ENCODE data around the gene BIN1.

The BIN1 gene

GRCh38 chr2:126999106-126999756 lies 107.7 kb downstream of the BIN1 start:
- no peak overlapping the region for H3K4me3 ChIP-seq (ENCODE audit: low read depth in 1 of 2, low read length in 2 of 2)
- H3K27ac ChIP-seq (ENCODE audit: low read length) = no peak overlapping the region
- TF ChIP-seq EZH2 (IDR thresholded peaks at IDR 0.05; ENCODE audit: borderline replicate concordance, low read depth, low read length, severe bottlenecking) = no peak
- TF ChIP-seq CTCF (IDR thresholded peaks at IDR 0.05; ENCODE audit: borderline replicate concordance, extremely low read depth, low read length, poor library complexity, severe bottlenecking) = no peak
- no peak overlapping the region for H2AFZ ChIP-seq (ENCODE audit: low read depth, low read length)
- no peaks in the 10 kb centered on the region for H3K9me3 ChIP-seq (ENCODE audit: insufficient read depth, low read length, severe bottlenecking)
- no peaks in the 10 kb centered on the region for H3K4me1 ChIP-seq (ENCODE audit: insufficient read depth, low read length)
- H3K27me3 ChIP-seq (ENCODE audit: insufficient read depth, low read length, poor library complexity) = peaks cover 6% of the 10 kb centered on the region
- no peak overlapping the region for H3K4me2 ChIP-seq (ENCODE audit: insufficient read depth, low read length)
- DNase-seq (no peak), ATAC-seq (ENCODE audit: insufficient read depth, low read depth) (no peak)
- H4K20me1 ChIP-seq (ENCODE audit: insufficient read depth, low read length) = no peaks in the 10 kb centered on the region
- H3K79me2 ChIP-seq (ENCODE audit: insufficient read depth, low read length) = no peaks in the 10 kb centered on the region
- no peaks in the 10 kb centered on the region for H3K36me3 ChIP-seq (ENCODE audit: insufficient read depth, low read length)
- no peak overlapping the region for H3K9ac ChIP-seq (ENCODE audit: low read depth, low read length)

GRCh38 chr2:126998486-126998885 lies 108.5 kb downstream of the BIN1 start:
- Histone ChIP-seq H3K9ac (ENCODE audit: low read depth, low read length) (no peak overlapping the region), H3K36me3 (ENCODE audit: insufficient read depth, low read length) (no peaks in the 10 kb centered on the region), H4K20me1 (ENCODE audit: insufficient read depth, low read length) (no peaks in the 10 kb centered on the region), H3K4me1 (ENCODE audit: insufficient read depth, low read length) (no peaks in the 10 kb centered on the region), H3K27me3 (ENCODE audit: insufficient read depth, low read length, poor library complexity) (peaks cover 5% of the 10 kb centered on the region), H2AFZ (ENCODE audit: low read depth, low read length) (no peak overlapping the region), H3K4me3 (ENCODE audit: low read depth in 1 of 2, low read length in 2 of 2) (no peak overlapping the region), H3K9me3 (ENCODE audit: insufficient read depth, low read length, severe bottlenecking) (no peaks in the 10 kb centered on the region), H3K79me2 (ENCODE audit: insufficient read depth, low read length) (no peaks in the 10 kb centered on the region), H3K27ac (ENCODE audit: low read length) (no peak overlapping the region), H3K4me2 (ENCODE audit: insufficient read depth, low read length) (no peak overlapping the region)
- ATAC-seq (ENCODE audit: insufficient read depth, low read depth) (no peak), DNase-seq (no peak)
- TF ChIP-seq CTCF (IDR thresholded peaks at IDR 0.05; ENCODE audit: borderline replicate concordance, extremely low read depth, low read length, poor library complexity, severe bottlenecking) (no peak), EZH2 (IDR thresholded peaks at IDR 0.05; ENCODE audit: borderline replicate concordance, low read depth, low read length, severe bottlenecking) (no peak)

Measured in DND-41 (cell line).